Measurements from ENCODE around the gene DENND1C. TPM values are rescaled to one million over a fixed set of nuclear protein-coding genes. Genes with fewer than 3 reads are reported as not detected.

DENND1C gene
- total and polyA plus RNA-seq, 9 of the 15 experiments (the other 6 are each of a cell fraction or from before 2014, with no cell fraction given), result 0.03 to 1.2 (median 0.32) TPM; not detected in 1

GRCh38 chr19:6516659-6517291, 35.2 kb upstream of the DENND1C start (continued):
- no peak for TF ChIP-seq RERE (CRISPR knock-in tag; IDR thresholded peaks at IDR 0.05; ENCODE audit: borderline replicate concordance)
- TF ChIP-seq SUPT5H (IDR thresholded peaks at IDR 0.05), result peak; percentile 53
- TF ChIP-seq ZNF324 (CRISPR knock-in tag; IDR thresholded peaks at IDR 0.05), result no peak
- peak; percentile 28 for TF ChIP-seq HNRNPLL (IDR thresholded peaks at IDR 0.05; ENCODE audit: low read depth, low read length, poor library complexity, severe bottlenecking)
- TF ChIP-seq ZNF253 (CRISPR knock-in tag; conservative IDR thresholded peaks at IDR 0.05), result no peak
- peak; percentile 97 to 98 for TF ChIP-seq RAD21 (CRISPR knock-in tag; conservative IDR thresholded peaks at IDR 0.05 in 1 of 2, IDR thresholded peaks at IDR 0.05 in 1 of 2)
- TF ChIP-seq YY1 (IDR thresholded peaks at IDR 0.05; ENCODE audit: borderline replicate concordance in 1 of 3, control insufficient read depth in 1 of 3, extremely low read depth in 1 of 3, insufficient read depth in 3 of 3, insufficient read length in 1 of 3, insufficient replicate concordance in 2 of 3, low read depth in 1 of 3, low read length in 2 of 3), result peak in 2 of 3 experiments; percentile 38 to 51
- no peak for TF ChIP-seq FOXP4 (CRISPR knock-in tag; IDR thresholded peaks at IDR 0.05; ENCODE audit: borderline replicate concordance)
- peak; percentile 38 for TF ChIP-seq TBP (optimal IDR thresholded peaks at IDR 0.05; ENCODE audit: low read depth, low read length)
- TF ChIP-seq NELFE (IDR thresholded peaks at IDR 0.05; ENCODE audit: insufficient read depth, insufficient read length), result no peak
- no peak for TF ChIP-seq TFAM (CRISPR knock-in tag; conservative IDR thresholded peaks at IDR 0.05)
- TF ChIP-seq ZMIZ1 (IDR thresholded peaks at IDR 0.05; ENCODE audit: low read depth in 2 of 2, low read length in 2 of 2), result peak in 1 of 2 experiments; percentile 47; a peak in 1 of 4 replicates
- TF ChIP-seq GTF2B (IDR thresholded peaks at IDR 0.05; ENCODE audit: extremely low read depth, insufficient read length), result no peak

All from K562 (cell line).